Left forelimb (tissue), 1 donor: Measurements from ENCODE around the gene IFT20.
"Not testable (repeated sequence)": the region's sequence is repeated elsewhere in the genome, so short reads cannot be mapped to it uniquely, and the experiment has no call there.

Experiments used
- DNase-seq: peaks from one replicate; pipeline ENCODE4 v3.0.0-alpha.2; 2018; ENCODE audit warnings: low spot score

IFT20 gene

GRCh38 chr17:28306954-28307401, 28.3 kb downstream of the IFT20 start:
- DNase-seq: no peak

- no peak for DNase-seq
Measured at GRCh38 chr17:28298449-28298848, 36.8 kb downstream of the IFT20 start.

- DNase-seq: no peak
Measured at GRCh38 chr17:28295677-28296578, 39.3 kb downstream of the IFT20 start.

- no peak for DNase-seq
Measured at GRCh38 chr17:28293994-28294393, 41.3 kb downstream of the IFT20 start.

GRCh38 chr17:28292878-28293277, 42.4 kb downstream of the IFT20 start:
- DNase-seq: not testable (repeated sequence)

- no peak for DNase-seq
Measured at GRCh38 chr17:28291780-28292330, 43.4 kb downstream of the IFT20 start.

- no peak for DNase-seq
Measured at GRCh38 chr17:28290703-28291102, 44.6 kb downstream of the IFT20 start.

- DNase-seq: no peak
Measured at GRCh38 chr17:28285965-28286364, 49.3 kb downstream of the IFT20 start.

GRCh38 chr17:28282596-28282995, 52.7 kb downstream of the IFT20 start:
- DNase-seq: no peak

- DNase-seq: no peak
Measured at GRCh38 chr17:28280826-28281225, 54.4 kb downstream of the IFT20 start.

- DNase-seq: no peak
Measured at GRCh38 chr17:28279411-28279810, 55.9 kb downstream of the IFT20 start.
